Measurements from ENCODE around the gene PDE11A. TPM values are rescaled to one million over a fixed set of nuclear protein-coding genes. Genes with fewer than 3 reads are reported as not detected.

The PDE11A gene
- total and polyA plus RNA-seq, 2 donors from 2014 or later: 0.58 to 0.82 TPM

- no peak for DNase-seq
Measured at GRCh38 chr2:177767768-177768167, 304.8 kb downstream of the PDE11A start.

GRCh38 chr2:177765698-177766097 lies 306.9 kb downstream of the PDE11A start:
- no peak for FAIRE-seq
- TF ChIP-seq CTCF (IDR thresholded peaks at IDR 0.05; ENCODE audit: borderline replicate concordance, extremely low read depth, insufficient read depth): no peak
- no peaks in the 10 kb centered on the region for H3K36me3 ChIP-seq (ENCODE audit: control insufficient read depth in 2 of 3, insufficient read depth in 3 of 3, low read length in 3 of 3)

More at GRCh38 chr2:177767768-177768167, 304.8 kb downstream of the PDE11A start:
- no peaks in the 10 kb centered on the region for H3K36me3 ChIP-seq (ENCODE audit: control insufficient read depth in 2 of 3, insufficient read depth in 3 of 3, low read length in 3 of 3)
- H3K4me3 ChIP-seq (ENCODE audit: low read length in 3 of 3): no peak overlapping the region
- no peaks in the 10 kb centered on the region for H3K27me3 ChIP-seq (ENCODE audit: control insufficient read depth, insufficient read depth, low read length)
- FAIRE-seq: no peak
- H3K9me3 ChIP-seq (ENCODE audit: control insufficient read depth in 2 of 3, insufficient read depth in 1 of 3, low read length in 3 of 3): no peaks in the 10 kb centered on the region
- TF ChIP-seq CTCF (IDR thresholded peaks at IDR 0.05; ENCODE audit: borderline replicate concordance, extremely low read depth, insufficient read depth): no peak
- no peak overlapping the region for H3K27ac ChIP-seq (ENCODE audit: low read depth in 2 of 2, low read length in 2 of 2)
- H3K9ac ChIP-seq (ENCODE audit: low read length in 3 of 3): no peak overlapping the region
- H3K4me1 ChIP-seq (ENCODE audit: control insufficient read depth in 2 of 3, insufficient read depth in 2 of 3, low read depth in 1 of 3, low read length in 3 of 3): peaks cover 0 to 2% (median 0%) of the 10 kb centered on the region in 3 donors
- intact Hi-C loops (cut with DNase I): no loop called here

GRCh38 chr2:177763531-177764265 lies 308.9 kb downstream of the PDE11A start:
- Histone ChIP-seq H3K9ac (ENCODE audit: low read length in 3 of 3) (no peak overlapping the region), H3K27me3 (ENCODE audit: control insufficient read depth, insufficient read depth, low read length) (no peaks in the 10 kb centered on the region), H3K27ac (ENCODE audit: low read depth in 2 of 2, low read length in 2 of 2) (no peak overlapping the region), H3K4me1 (ENCODE audit: control insufficient read depth in 2 of 3, insufficient read depth in 2 of 3, low read depth in 1 of 3, low read length in 3 of 3) (peaks cover 0 to 2% (median 0%) of the 10 kb centered on the region in 3 donors), H3K4me3 (ENCODE audit: low read length in 3 of 3) (peak overlapping the region in 2 of 3 donors; percentile 49 to 50), H3K9me3 (ENCODE audit: control insufficient read depth in 2 of 3, insufficient read depth in 1 of 3, low read length in 3 of 3) (no peaks in the 10 kb centered on the region), H3K36me3 (ENCODE audit: control insufficient read depth in 2 of 3, insufficient read depth in 3 of 3, low read length in 3 of 3) (no peaks in the 10 kb centered on the region)
- peak; percentile 67 for TF ChIP-seq CTCF (IDR thresholded peaks at IDR 0.05; ENCODE audit: borderline replicate concordance, extremely low read depth, insufficient read depth)
- no peak for FAIRE-seq
- intact Hi-C loops (cut with DNase I): no loop called here
- DNase-seq: peak; percentile 79 to 93 (median 88)

More at GRCh38 chr2:177765698-177766097, 306.9 kb downstream of the PDE11A start:
- Histone ChIP-seq H3K9ac (ENCODE audit: low read length in 3 of 3) (no peak overlapping the region), H3K4me1 (ENCODE audit: control insufficient read depth in 2 of 3, insufficient read depth in 2 of 3, low read depth in 1 of 3, low read length in 3 of 3) (peaks cover 0 to 2% (median 0%) of the 10 kb centered on the region in 3 donors), H3K9me3 (ENCODE audit: control insufficient read depth in 2 of 3, insufficient read depth in 1 of 3, low read length in 3 of 3) (no peaks in the 10 kb centered on the region), H3K27me3 (ENCODE audit: control insufficient read depth, insufficient read depth, low read length) (no peaks in the 10 kb centered on the region), H3K27ac (ENCODE audit: low read depth in 2 of 2, low read length in 2 of 2) (no peak overlapping the region), H3K4me3 (ENCODE audit: low read length in 3 of 3) (no peak overlapping the region)
- intact Hi-C loops (cut with DNase I): no loop called here
- no peak for DNase-seq

Measured in kidney (tissue), 14 donors.